Measurements from ENCODE around the gene ANG.

The ANG gene

DNA sequence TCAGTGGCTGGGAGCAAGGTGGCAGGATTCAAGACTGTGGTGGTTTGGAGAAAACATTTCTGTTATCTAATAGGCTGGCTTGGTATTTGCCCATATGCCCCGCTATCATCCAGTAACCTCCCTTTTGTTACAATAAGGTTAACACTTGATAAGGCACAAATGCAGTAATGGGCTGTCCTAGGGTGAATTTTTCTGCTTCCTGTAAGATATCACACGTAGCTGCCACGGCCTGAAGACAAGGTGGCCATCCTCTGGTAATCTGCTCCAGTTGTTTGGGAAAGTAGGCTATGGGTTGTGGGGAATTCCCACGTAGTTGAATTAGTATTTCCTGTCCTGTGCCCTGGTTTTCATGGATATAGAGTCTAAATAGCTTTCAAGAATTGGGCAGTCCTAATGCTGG lies 23.1 kb downstream of the ANG start:
- no peak overlapping the region for H3K27ac ChIP-seq
- TF ChIP-seq, protein P1, sequence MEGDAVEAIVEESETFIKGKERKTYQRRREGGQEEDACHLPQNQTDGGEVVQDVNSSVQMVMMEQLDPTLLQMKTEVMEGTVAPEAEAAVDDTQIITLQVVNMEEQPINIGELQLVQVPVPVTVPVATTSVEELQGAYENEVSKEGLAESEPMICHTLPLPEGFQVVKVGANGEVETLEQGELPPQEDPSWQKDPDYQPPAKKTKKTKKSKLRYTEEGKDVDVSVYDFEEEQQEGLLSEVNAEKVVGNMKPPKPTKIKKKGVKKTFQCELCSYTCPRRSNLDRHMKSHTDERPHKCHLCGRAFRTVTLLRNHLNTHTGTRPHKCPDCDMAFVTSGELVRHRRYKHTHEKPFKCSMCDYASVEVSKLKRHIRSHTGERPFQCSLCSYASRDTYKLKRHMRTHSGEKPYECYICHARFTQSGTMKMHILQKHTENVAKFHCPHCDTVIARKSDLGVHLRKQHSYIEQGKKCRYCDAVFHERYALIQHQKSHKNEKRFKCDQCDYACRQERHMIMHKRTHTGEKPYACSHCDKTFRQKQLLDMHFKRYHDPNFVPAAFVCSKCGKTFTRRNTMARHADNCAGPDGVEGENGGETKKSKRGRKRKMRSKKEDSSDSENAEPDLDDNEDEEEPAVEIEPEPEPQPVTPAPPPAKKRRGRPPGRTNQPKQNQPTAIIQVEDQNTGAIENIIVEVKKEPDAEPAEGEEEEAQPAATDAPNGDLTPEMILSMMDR (IDR thresholded peaks at IDR 0.05; ENCODE audit: low read depth, low read length, missing control alignments) = no peak
- no peaks in the 10 kb centered on the region for H3K36me3 ChIP-seq (replicated peaks)
- H3K4me3 ChIP-seq (ENCODE audit: low read depth, low read length) = no peak overlapping the region
- in situ Hi-C loops (cut with HindIII; ENCODE audit: low pct_ligation_motif_present, low sequenced_read_pairs) = no loop called here
- H3K27me3 ChIP-seq (replicated peaks) = no peaks in the 10 kb centered on the region
- DNase-seq = no peak

DNA sequence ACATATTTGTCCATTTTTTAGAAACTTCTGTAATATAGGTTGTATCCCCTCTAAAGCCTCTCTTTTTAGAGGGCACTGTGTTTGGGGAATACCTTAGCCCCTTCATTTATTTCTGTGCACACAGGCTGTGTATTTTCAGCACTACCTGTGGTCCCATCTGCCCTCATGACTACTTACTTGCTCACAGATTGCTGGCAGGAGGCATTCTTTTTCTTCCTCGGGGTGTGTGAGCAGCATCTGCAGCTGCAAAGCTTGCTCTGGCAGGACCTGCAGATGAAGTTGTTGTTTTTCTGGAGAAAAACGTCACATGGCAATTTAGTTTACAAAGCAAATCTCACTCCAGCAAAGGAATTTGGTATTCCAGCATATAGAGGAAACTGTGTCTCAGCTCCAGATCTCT lies 24.3 kb downstream of the ANG start:
- TF ChIP-seq, protein P1 (IDR thresholded peaks at IDR 0.05; ENCODE audit: low read depth, low read length, missing control alignments) = no peak
- no peaks in the 10 kb centered on the region for H3K36me3 ChIP-seq (replicated peaks)
- no peak overlapping the region for H3K4me3 ChIP-seq (ENCODE audit: low read depth, low read length)
- no peak for DNase-seq
- no peak overlapping the region for H3K27ac ChIP-seq
- in situ Hi-C loops (cut with HindIII; ENCODE audit: low pct_ligation_motif_present, low sequenced_read_pairs) = no loop called here
- no peaks in the 10 kb centered on the region for H3K27me3 ChIP-seq (replicated peaks)

DNA sequence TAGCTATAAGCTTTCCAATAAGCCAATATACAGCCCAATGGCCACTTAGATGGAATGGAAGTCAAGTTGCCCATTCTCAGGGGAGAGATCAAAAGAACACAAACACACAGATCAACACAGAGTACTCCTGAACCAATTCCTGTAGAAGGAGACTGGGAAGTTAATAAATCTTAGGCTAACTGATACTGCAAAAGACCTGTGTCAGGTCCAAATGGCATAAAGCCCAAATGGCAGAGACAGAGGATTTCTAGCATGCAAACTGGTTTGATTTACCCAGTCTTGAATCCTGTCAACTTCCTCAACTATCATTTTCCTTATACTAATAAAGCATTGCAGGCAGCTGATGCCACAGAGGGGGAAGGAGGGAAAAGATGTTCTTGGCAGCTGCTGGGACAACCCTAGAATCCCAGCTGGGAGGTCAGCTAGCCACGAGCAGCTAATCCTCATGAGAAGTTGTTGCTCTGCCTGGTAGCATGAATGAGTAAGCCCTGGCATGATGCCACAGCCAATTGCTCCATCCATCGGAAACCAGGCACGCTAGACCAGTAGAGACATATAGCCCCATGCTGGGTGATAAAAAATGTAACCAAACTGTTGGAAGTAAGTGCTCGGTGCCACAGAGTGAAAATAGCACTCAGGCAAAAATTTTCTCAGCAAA lies 26.2 kb downstream of the ANG start:
- peak; percentile 73 for DNase-seq
- Histone ChIP-seq H3K27me3 (replicated peaks) (no peaks in the 10 kb centered on the region), H3K27ac (no peak overlapping the region), H3K36me3 (replicated peaks) (no peaks in the 10 kb centered on the region), H3K4me3 (ENCODE audit: low read depth, low read length) (no peak overlapping the region)
- in situ Hi-C loops (cut with HindIII; ENCODE audit: low pct_ligation_motif_present, low sequenced_read_pairs) = no loop called here
- TF ChIP-seq, protein P1 (IDR thresholded peaks at IDR 0.05; ENCODE audit: low read depth, low read length, missing control alignments) = no peak

DNA sequence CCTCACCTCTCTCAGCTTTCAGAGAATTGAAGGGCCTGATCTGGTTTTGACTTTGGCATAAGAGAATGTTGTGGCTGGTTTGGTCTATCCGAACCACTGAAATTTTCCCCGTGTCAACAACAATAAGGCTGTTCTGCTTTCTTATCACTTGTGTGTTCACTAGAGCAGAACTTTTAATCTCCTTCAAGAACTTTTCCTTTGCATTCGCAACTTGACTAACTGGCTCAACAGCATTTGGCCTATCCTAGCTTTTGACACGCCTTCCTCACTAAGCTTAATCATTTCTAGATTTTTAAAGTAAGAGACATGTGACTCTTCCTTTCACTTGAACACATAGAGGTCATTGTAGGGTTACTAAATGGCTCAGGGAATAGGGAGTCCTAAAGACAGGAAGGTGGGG lies 31.2 kb downstream of the ANG start:
- DNase-seq = no peak
- in situ Hi-C loops (cut with HindIII; ENCODE audit: low pct_ligation_motif_present, low sequenced_read_pairs) = no loop called here
- H3K27me3 ChIP-seq (replicated peaks) = peaks cover 10% of the 10 kb centered on the region
- H3K27ac ChIP-seq = no peak overlapping the region
- H3K4me3 ChIP-seq (ENCODE audit: low read depth, low read length) = no peak overlapping the region
- no peaks in the 10 kb centered on the region for H3K36me3 ChIP-seq (replicated peaks)
- TF ChIP-seq, protein P1 (IDR thresholded peaks at IDR 0.05; ENCODE audit: low read depth, low read length, missing control alignments) = no peak

DNA sequence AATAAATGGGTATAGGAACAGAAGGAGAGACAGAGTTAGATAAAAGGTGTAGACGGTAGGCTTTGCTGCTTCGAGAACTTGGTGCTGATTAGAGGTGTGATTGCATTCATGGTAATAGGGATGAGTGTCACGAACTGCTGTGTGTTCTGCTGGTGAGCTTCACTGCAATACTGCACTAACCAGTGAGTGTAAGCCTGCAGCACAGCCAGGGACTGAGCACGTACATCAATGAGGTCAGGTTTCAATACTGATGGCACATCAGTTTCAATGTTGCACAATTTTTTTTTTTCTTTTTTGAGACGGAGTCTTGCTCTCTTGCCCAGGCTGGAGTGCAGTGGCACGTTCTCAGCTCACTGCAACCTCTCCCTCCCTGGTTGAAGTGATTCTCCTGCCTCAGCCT lies 32.2 kb downstream of the ANG start:
- Histone ChIP-seq H3K4me3 (ENCODE audit: low read depth, low read length) (no peak overlapping the region), H3K27ac (no peak overlapping the region), H3K36me3 (replicated peaks) (no peaks in the 10 kb centered on the region), H3K27me3 (replicated peaks) (peaks cover 10% of the 10 kb centered on the region)
- TF ChIP-seq, protein P1 (IDR thresholded peaks at IDR 0.05; ENCODE audit: low read depth, low read length, missing control alignments) = no peak
- no peak for DNase-seq
- in situ Hi-C loops (cut with HindIII; ENCODE audit: low pct_ligation_motif_present, low sequenced_read_pairs) = no loop called here

DNA sequence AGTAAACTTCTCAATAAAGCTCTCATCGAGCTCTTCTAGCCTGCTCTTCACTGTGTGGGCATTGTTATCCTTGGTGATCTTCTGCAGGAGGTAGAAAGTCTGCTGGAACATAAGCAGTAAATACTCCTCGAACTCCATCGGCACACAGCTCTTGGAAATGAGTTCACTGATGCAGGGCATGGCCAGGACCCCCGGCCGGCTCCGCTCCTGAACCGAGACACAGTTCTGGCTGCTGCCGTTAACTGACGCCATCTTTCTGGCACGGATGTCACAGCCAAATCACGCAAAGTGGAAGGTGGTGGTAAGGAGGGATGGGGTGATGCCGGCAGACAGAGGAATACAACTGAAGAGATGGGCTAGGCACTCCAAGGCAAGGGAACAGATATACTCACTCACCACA lies 33.5 kb downstream of the ANG start:
- no peak for DNase-seq
- H3K27ac ChIP-seq = no peak overlapping the region
- no peak overlapping the region for H3K4me3 ChIP-seq (ENCODE audit: low read depth, low read length)
- TF ChIP-seq, protein P1 (IDR thresholded peaks at IDR 0.05; ENCODE audit: low read depth, low read length, missing control alignments) = no peak
- H3K36me3 ChIP-seq (replicated peaks) = no peaks in the 10 kb centered on the region
- in situ Hi-C loops (cut with HindIII; ENCODE audit: low pct_ligation_motif_present, low sequenced_read_pairs) = no loop called here
- H3K27me3 ChIP-seq (replicated peaks) = peaks cover 10% of the 10 kb centered on the region
